Uterus (tissue), 2 donors: ENCODE measurements around the gene ZNF157.

Experiments
- POLR2A ChIP-seq, 2 donors: fragments of 450-650 bp; IDR thresholded peaks; one replicate each; pipeline ENCODE4 v1.6.1; 2016; ENCODE audit warnings: antibody characterized with exemption in 2 of 2, mild to moderate bottlenecking in 1 of 2, moderate library complexity in 1 of 2
- TF ChIP-seq, protein P1 (sequence below), 4 experiments: fragments of 200-600 bp in 2 of 4; fragments of 450-650 bp in 2 of 4; sonication (generic) in 2 of 4; IDR thresholded peaks; one replicate each; pipeline ENCODE4 v1.5.1; 2016 to 2019; ENCODE audit warnings: antibody characterized with exemption in 4 of 4, mild to moderate bottlenecking in 2 of 4, moderate library complexity in 1 of 4

DNA sequence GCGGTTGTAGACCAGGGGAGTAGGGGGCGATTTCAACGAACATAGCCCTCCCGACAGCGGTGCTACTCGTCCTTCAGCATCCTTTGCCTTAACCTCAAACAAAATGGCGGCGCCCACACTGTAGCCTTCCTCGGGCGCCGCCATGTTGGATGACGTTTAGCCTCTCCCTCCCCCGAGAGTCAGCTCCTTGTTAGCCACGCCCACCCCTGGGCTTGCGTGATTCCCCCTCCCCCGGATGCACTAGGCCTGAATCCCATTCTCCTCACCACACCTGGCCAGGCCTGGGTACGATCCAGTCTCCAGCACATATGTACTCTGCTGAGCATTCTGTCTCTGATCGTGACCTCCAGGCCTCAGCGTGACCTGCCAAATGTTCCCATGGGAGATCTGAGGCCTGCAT lies 49.0 kb upstream of the ZNF157 start:
- TF ChIP-seq, protein P1, sequence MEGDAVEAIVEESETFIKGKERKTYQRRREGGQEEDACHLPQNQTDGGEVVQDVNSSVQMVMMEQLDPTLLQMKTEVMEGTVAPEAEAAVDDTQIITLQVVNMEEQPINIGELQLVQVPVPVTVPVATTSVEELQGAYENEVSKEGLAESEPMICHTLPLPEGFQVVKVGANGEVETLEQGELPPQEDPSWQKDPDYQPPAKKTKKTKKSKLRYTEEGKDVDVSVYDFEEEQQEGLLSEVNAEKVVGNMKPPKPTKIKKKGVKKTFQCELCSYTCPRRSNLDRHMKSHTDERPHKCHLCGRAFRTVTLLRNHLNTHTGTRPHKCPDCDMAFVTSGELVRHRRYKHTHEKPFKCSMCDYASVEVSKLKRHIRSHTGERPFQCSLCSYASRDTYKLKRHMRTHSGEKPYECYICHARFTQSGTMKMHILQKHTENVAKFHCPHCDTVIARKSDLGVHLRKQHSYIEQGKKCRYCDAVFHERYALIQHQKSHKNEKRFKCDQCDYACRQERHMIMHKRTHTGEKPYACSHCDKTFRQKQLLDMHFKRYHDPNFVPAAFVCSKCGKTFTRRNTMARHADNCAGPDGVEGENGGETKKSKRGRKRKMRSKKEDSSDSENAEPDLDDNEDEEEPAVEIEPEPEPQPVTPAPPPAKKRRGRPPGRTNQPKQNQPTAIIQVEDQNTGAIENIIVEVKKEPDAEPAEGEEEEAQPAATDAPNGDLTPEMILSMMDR (IDR thresholded peaks at IDR 0.05) = no peak
- no peak for TF ChIP-seq POLR2A (IDR thresholded peaks at IDR 0.05)
